ENCODE results near the gene PKD2L1.

GRCh38 chr10:100362570-100363496, 32.8 kb upstream of the PKD2L1 start:
- no peak for TF ChIP-seq EP300 (IDR thresholded peaks at IDR 0.05; ENCODE audit: borderline replicate concordance)
- no peak for TF ChIP-seq REST (IDR thresholded peaks at IDR 0.05; ENCODE audit: low read depth)
- no peak for TF ChIP-seq RAD21 (IDR thresholded peaks at IDR 0.05; ENCODE audit: low read depth)
- TF ChIP-seq USF1 (IDR thresholded peaks at IDR 0.05) = no peak
- no peak for TF ChIP-seq YY1 (IDR thresholded peaks at IDR 0.05; ENCODE audit: low read depth)
- TF ChIP-seq TAF1 (IDR thresholded peaks at IDR 0.05; ENCODE audit: low read depth) = no peak
- TF ChIP-seq TCF12 (IDR thresholded peaks at IDR 0.05; ENCODE audit: low read depth) = no peak

Data from Ishikawa (cell line).